ENCODE results near the gene PRKAG2.

- TF ChIP-seq, protein P1, sequence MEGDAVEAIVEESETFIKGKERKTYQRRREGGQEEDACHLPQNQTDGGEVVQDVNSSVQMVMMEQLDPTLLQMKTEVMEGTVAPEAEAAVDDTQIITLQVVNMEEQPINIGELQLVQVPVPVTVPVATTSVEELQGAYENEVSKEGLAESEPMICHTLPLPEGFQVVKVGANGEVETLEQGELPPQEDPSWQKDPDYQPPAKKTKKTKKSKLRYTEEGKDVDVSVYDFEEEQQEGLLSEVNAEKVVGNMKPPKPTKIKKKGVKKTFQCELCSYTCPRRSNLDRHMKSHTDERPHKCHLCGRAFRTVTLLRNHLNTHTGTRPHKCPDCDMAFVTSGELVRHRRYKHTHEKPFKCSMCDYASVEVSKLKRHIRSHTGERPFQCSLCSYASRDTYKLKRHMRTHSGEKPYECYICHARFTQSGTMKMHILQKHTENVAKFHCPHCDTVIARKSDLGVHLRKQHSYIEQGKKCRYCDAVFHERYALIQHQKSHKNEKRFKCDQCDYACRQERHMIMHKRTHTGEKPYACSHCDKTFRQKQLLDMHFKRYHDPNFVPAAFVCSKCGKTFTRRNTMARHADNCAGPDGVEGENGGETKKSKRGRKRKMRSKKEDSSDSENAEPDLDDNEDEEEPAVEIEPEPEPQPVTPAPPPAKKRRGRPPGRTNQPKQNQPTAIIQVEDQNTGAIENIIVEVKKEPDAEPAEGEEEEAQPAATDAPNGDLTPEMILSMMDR (conservative IDR thresholded peaks at IDR 0.05; ENCODE audit: low read length), result no peak
- no peak for TF ChIP-seq EZH2phosphoT487 (IDR thresholded peaks at IDR 0.05; ENCODE audit: borderline replicate concordance)
Observed at GRCh38 chr7:151686016-151686766, 190.7 kb downstream of the PRKAG2 start.
